NCI-H446 (cell line): Measurements from ENCODE around the gene IP6K3.

Experiments used
- DNase-seq, 2 experiments: peaks; one replicate each; lab custom pipeline; 2025; lab: John Stamatoyannopoulos, UW

Gene IP6K3

GRCh38 chr6:33777398-33778388, 31.0 kb upstream of the IP6K3 start:
- no peak for DNase-seq

DNA sequence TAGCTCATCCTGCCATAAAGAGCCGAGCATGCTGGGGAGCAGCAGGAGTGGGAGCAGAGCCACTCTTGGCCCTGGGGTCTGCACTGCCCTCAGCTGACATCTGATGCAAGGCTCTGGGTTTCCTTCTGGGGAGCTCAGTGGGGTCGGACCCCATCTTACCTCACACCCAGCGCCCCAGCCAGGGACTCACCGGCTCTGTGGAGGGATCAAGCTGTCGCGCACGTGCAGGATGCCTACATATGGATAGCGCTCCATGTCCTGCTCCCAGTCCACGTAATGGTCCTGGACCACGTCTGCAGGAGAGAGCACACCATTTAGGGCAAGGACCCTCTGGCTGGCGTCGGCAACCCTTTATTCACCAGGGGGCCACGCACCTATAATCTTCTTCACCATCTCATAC, 30.1 kb upstream of the IP6K3 start:
- no peak for DNase-seq

- DNase-seq = no peak
Observed at GRCh38 chr6:33776186-33776585, 29.5 kb upstream of the IP6K3 start.

- DNase-seq = no peak
Observed at GRCh38 chr6:33774774-33775173, 28.1 kb upstream of the IP6K3 start.

DNA sequence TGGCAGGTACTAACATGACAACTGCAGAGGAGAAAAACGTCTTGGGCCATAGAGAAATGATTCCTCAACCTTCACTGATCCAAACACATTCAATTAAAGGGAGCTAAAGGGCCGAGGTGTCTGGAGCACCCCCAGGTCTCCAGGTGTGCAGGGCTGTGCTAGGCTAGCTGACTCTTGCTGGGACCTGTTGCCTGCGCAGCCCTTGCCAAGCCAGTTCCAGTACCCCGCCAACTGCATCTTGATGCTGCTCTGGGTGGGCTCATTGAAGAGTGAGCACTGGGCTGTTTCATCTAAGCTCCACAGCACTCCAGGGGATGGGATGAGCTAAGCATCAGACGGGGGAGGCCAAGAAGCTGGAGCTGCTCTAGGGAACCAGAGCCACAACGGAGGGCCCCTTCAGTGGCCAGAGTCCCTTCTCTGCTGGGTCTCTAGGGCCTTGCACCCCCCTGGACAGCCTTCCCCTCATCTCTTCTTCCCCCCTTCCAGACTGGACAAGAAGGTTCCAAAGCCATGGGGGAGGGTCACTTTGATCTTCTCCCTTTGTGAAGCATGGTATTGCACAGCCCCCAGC, 26.3 kb upstream of the IP6K3 start:
- no peak for DNase-seq

DNA sequence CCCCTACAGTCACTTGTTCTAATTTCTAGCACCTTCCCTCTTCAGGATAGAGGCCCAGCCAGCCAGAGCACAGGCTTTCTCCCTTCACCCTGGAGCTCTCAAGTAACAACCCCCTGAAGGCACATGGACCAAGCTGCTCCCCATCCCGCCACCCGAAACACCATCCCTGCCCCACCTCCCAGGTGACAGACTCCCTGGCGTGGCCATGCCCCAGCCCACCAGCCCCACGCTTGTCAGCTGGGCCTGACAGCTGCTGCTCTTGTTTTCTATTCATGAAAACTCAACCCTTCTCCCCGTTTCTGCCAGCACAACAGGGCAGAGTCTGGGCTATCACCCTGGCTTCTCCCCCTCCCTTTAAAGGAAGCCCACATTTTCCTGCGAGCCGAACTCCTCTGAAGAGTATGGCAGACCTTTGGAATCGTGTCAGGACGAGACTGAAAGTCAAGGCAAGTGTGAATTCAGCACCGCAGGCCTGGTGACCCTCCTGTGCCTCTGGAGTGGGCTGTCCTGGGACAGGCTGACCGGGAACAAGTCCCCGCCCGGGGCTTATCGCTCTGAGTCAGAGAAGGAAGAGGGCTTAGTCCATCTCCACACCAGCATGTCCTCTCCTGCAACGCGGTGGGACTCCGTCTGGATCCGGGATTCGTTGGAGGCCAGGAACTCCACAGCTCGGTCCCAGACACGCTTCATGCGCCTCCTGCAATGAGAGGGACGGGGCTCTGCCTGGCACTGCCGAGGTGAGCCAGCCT, 25.6 kb upstream of the IP6K3 start:
- no peak for DNase-seq

DNA sequence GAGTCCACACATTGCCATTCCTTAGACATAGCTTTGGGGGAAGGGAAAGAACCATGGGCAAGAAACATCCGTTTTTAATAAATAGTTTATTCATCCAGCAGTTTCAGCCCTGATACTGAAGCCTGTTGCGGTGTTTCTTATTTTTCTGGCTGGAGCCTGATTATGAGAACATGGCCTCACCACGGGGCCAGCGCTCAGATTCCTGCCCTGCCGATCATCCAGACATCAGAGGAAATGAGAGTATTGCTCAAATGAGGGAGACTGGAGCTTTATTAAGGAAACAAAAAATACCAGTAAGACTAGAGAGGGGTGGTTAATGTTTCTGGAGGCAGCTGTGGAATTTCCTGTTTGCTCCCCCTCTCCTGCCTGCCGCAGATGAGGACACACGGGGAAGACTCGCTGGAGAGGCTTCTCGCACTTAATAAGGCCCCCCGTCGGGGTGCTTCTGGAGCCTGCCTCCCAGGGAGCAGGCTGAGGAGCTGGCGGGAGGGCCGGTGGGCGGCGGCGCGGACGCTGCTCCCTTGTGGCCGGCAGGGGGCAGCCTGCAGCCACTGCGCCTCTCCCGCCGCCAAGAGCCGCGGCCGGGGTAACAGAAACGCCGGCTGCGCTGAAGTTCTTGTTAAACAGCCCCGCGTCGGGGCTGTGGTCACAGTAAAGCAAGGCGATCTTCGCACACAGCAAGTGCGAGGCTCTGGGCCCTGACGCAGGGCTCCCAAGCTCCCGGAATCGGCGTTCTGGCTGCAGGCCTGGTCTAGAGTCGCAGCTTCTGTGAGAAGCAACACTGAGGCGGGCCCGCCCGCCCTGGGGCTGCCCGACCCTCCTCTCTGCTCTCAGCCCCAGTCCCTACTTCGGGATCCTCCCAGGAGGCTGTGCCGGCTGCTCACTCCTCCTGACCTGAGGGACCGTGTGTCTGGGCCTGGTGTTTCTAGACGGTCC, 24.7 kb upstream of the IP6K3 start:
- peak in 1 of 2 experiments; percentile 31 for DNase-seq

DNA sequence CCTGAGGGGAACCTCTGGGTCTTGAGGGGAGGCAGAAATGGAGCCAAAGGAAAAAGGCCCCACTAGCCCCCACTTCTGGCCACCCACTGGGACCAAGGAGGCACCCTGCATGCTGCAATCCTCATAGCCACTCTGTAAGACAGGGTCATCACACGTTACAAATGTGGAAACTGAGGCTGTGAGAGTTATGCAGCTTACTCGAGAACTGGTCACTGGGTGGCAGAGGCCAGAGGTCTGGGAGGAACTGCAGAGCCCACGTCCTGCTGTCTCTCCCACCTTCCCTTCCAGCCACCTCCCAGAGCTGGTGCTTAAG, 24.1 kb upstream of the IP6K3 start:
- DNase-seq = no peak

- DNase-seq = no peak
Observed at GRCh38 chr6:33770124-33770832, 23.6 kb upstream of the IP6K3 start.

- DNase-seq = no peak
Observed at GRCh38 chr6:33769248-33769821, 22.6 kb upstream of the IP6K3 start.

DNA sequence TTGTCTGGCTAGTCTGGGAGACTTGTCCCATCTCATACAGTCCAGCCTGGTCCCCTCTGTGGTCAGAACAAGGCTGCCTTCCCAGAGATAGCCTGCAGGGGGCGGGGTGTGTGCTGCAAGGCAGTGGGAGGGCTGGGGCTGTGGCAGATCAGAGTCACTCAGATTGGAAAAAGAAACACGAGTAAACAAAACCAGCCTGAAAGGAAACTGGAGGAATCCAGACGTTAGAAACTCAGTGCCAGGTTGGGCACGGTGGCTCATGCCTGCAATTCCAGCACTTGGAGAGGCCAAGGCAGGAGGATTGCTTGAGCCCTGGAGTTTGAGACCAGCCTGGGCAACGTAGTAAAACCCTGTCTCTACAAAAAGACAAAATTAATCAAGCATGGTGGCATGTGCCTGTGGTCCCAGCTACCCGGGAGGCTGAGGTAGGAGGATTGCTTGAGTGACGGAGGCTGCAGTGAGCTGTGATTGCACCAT, 22.0 kb upstream of the IP6K3 start:
- DNase-seq = peak; percentile 19 to 65

DNA sequence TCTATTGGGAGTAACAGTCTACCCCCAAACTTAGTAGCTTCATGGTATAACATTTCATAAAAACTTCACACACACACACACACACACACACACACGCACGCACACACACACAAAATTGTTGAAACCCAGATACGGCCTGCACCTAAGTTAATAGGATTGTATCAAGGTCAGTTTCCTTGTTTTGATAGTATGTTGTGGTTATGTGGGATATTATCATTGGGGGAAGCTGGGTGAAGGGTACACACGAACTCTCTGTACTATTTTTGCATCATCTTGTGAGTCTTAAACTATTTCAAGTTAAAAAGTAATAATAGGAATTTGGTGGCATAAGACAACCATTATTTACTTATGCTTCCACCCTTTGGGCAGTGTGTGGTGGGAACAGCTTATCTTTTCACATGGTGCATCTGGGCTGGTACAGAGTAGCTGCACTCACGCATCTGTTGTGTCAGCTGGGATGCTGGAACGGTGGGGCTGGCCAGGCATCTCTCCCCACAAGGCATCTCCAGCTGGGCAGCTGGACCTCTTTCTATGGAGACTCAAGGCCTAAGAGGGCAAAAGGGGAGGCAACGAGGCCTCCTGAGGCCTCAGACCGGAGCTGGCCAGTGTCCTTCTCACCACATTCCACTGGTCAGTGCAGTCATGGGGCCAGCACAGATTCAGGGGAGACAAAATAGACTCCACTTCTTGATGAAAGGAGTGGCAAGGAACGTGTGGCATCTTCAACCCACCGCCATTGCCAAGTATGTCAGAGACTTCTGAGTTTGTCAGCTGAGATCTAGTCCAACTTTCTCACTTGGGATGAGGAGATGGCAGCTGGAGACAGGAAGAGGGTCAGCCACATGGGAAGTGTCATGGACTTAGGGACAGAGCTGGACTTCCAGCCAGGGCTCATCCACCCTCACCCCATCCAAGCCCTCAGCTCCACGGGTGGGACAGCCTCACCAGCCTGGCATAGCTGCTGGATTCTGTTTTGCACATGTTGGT, 20.5 kb upstream of the IP6K3 start:
- DNase-seq = no peak

DNA sequence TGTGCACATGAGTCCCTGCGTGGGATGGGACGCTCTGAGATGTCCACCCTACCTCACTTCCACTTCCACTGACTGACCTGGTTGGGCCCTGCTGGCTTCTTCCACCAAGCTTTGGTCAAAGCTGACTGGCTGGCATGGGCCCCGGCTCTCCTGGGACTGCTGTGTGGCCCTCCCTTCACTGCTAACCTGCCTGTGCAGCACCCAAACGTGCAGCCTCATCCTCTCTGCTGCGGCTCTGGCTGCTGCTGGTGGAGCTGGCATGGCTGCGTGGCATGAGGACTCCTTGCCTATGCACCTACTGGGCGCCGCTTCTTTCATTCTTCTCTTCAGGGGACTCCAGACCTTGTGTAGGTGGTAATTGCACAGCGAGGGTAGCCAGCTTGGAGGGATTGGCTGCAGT, 18.7 kb upstream of the IP6K3 start:
- no peak for DNase-seq

DNA sequence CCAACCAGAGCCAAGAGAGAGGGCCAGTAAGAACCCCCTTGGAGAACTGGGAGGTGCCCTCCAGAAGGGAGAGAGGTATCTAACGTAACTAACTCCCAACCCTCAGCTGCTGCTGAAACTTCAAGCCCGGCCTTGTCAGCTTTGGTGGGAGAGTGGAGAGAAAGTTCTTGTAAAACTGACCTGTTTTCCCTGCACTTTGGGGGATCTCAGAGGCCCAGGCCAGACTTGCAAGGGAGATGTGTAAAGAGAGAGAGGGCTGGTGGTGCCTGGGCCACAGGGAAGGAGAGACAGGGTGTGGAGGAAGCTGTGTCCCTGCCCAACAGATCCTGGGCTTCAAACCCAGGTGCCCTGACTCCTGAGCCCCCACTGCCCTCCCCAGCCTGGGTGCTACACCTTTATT, 17.3 kb upstream of the IP6K3 start:
- no peak for DNase-seq

GRCh38 chr6:33763483-33763882, 16.8 kb upstream of the IP6K3 start:
- DNase-seq = no peak

DNA sequence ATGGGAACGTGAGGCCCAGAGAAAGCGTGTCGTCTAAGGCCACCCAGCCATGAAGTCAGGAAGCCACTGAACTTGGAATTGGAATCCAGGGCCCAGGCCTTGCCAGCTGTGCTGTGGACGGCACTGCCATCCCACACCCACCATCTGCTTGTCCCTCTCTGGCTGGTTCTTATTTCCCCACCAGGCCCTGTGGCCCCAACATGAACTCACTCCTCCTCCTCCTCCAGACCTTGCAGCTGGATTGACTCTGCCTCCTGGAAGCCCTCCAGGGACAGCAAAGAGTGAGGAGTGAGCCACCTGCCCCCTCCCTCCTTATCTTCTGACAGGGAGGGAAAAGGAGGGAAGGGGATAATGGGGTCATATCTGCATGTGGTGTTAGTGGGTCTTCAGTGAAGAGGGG, 16.0 kb upstream of the IP6K3 start:
- no peak for DNase-seq

- peak; percentile 21 to 47 for DNase-seq
Observed at GRCh38 chr6:33761922-33762629, 15.4 kb upstream of the IP6K3 start.

DNA sequence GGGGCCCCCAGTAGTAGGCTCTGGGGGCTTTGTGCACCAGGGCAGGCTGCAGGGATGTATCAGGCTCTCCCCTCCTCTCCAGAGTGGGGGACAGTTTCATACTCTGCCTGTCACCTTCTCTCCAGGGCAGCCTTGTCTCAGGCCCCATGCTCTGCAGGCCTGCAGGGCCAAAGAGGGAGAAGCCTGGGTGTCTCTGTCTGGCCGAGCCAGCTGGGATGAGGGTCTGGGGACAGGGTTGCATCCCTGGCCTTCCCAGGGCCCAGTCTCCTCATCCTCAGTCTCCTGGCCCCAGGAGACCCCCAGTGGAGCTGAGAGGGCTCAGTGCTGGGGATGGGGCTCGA, 14.8 kb upstream of the IP6K3 start:
- no peak for DNase-seq
